ENCODE data around the gene PTH2. TPM values are rescaled to one million over a fixed set of nuclear protein-coding genes. Genes with fewer than 3 reads are reported as not detected.

Gene PTH2
- total RNA-seq, 1 experiment from 2014 or later = not detected

DNA sequence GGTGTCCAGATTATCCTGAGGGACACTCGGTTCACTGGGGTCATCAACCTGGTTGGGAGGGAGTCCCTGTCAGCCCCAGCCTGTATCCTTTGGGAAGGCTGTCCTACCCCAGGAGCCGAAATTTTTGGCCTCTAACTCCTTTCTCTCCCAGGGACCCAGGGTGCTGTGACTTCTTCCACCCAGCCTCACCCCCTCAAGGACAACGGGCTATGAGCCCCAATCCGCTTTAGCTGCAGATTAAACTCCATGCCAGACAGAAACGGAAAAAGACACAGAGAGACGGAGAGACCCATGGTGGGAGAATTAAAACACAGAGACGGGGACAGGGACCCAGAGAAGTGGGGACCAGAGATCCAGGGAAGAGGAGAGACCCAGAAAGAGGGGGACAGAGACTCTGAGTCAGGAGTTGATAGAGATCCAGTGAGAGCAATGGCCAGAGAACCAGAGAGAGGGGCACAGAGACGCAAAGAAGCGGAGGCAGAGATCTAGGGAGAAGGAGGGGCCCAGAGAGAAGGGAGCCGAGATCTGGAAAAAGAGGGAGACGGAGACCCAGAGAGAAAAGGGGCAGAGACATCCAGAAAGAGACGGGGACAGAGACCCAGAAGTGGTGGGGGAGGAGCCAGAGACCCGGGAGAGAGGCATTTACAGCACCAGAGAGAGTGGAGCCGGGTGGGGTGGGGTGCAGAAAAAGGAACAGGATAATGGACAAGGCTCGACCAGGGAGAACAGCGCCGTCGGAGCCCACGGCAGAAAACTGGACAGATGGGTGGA lies 17.4 kb upstream of the PTH2 start:
- CTCF ChIA-PET = no interaction called here
- intact Hi-C loops (cut with micrococcal nuclease; ENCODE audit: unreplicated experiment) = loop anchor here (10.0 kb wide), 1 partner anchor 176 kb away; no protein-coding TSS in a partner anchor
- Histone ChIP-seq H3K79me2 (ENCODE audit: low read depth) (no peaks in the 10 kb centered on the region), H4K20me1 (ENCODE audit: insufficient read depth) (no peaks in the 10 kb centered on the region), H3K36me3 (ENCODE audit: low read depth) (no peaks in the 10 kb centered on the region), H3K27ac (no peak overlapping the region), H3K9me3 (ENCODE audit: insufficient read depth, low read depth) (no peaks in the 10 kb centered on the region), H3K4me3 (no peak overlapping the region), H3K9me2 (ENCODE audit: insufficient read depth) (no peaks in the 10 kb centered on the region), H3F3A (ENCODE audit: insufficient read depth, low read depth) (peaks cover 30% of the 10 kb centered on the region), H3K4me1 (replicated peaks; ENCODE audit: insufficient read depth) (peaks cover 9% of the 10 kb centered on the region; the same call in 1 of the 2 replicates), H3K27me3 (ENCODE audit: insufficient read depth, low read depth) (peaks cover 43% of the 10 kb centered on the region), H2AFZ (no peak overlapping the region), H3K4me2 (no peak overlapping the region)
- POLR2A ChIA-PET (ENCODE audit: unreplicated experiment) = no interaction called here
- BruUV-seq (replicated peaks) = no TSS peak
- no peak for DNase-seq
- TF ChIP-seq EZH2 (IDR thresholded peaks at IDR 0.05; ENCODE audit: low read depth) = no peak
- TF ChIP-seq, protein P1, sequence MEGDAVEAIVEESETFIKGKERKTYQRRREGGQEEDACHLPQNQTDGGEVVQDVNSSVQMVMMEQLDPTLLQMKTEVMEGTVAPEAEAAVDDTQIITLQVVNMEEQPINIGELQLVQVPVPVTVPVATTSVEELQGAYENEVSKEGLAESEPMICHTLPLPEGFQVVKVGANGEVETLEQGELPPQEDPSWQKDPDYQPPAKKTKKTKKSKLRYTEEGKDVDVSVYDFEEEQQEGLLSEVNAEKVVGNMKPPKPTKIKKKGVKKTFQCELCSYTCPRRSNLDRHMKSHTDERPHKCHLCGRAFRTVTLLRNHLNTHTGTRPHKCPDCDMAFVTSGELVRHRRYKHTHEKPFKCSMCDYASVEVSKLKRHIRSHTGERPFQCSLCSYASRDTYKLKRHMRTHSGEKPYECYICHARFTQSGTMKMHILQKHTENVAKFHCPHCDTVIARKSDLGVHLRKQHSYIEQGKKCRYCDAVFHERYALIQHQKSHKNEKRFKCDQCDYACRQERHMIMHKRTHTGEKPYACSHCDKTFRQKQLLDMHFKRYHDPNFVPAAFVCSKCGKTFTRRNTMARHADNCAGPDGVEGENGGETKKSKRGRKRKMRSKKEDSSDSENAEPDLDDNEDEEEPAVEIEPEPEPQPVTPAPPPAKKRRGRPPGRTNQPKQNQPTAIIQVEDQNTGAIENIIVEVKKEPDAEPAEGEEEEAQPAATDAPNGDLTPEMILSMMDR (conservative IDR thresholded peaks at IDR 0.05) = no peak

DNA sequence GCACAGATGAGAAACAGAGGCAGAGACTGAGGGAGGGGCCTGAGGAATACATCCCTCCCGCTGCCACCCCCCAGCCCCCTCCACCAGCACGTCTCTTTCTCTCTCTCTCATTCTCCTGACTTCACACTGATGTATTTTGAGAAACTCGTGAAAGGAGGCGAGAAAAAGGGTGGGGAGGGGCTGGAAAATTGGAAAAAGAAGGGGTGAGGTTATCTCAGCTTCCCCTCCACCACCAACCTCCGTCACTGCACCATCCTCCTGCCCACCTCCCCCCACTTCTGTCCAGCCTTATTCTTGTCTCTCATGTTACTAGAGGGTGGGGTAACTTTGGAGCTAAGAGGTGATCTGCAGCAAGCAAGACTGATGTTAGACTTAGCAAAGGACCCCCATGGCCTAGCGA lies 16.6 kb upstream of the PTH2 start:
- H3K36me3 ChIP-seq (ENCODE audit: low read depth) = no peaks in the 10 kb centered on the region
- peaks cover 25% of the 10 kb centered on the region for H3F3A ChIP-seq (ENCODE audit: insufficient read depth, low read depth)
- DNase-seq = no peak
- H3K9me3 ChIP-seq (ENCODE audit: insufficient read depth, low read depth) = no peaks in the 10 kb centered on the region
- intact Hi-C loops (cut with micrococcal nuclease; ENCODE audit: unreplicated experiment) = loop anchor here (10.0 kb wide), 1 partner anchor 175 kb away; no protein-coding TSS in a partner anchor
- POLR2A ChIA-PET (ENCODE audit: unreplicated experiment) = no interaction called here
- no TSS peak for BruUV-seq (replicated peaks)
- no peak overlapping the region for H2AFZ ChIP-seq
- H3K9me2 ChIP-seq (ENCODE audit: insufficient read depth) = no peaks in the 10 kb centered on the region
- H3K27ac ChIP-seq = no peak overlapping the region
- H4K20me1 ChIP-seq (ENCODE audit: insufficient read depth) = no peaks in the 10 kb centered on the region
- peaks cover 9% of the 10 kb centered on the region; the same call in 1 of the 2 replicates for H3K4me1 ChIP-seq (replicated peaks; ENCODE audit: insufficient read depth)
- TF ChIP-seq, protein P1 (conservative IDR thresholded peaks at IDR 0.05) = no peak
- no peak for TF ChIP-seq EZH2 (IDR thresholded peaks at IDR 0.05; ENCODE audit: low read depth)
- no peaks in the 10 kb centered on the region for H3K79me2 ChIP-seq (ENCODE audit: low read depth)
- H3K4me2 ChIP-seq = no peak overlapping the region
- no peak overlapping the region for H3K4me3 ChIP-seq
- H3K27me3 ChIP-seq (ENCODE audit: insufficient read depth, low read depth) = peaks cover 43% of the 10 kb centered on the region
- CTCF ChIA-PET = no interaction called here

DNA sequence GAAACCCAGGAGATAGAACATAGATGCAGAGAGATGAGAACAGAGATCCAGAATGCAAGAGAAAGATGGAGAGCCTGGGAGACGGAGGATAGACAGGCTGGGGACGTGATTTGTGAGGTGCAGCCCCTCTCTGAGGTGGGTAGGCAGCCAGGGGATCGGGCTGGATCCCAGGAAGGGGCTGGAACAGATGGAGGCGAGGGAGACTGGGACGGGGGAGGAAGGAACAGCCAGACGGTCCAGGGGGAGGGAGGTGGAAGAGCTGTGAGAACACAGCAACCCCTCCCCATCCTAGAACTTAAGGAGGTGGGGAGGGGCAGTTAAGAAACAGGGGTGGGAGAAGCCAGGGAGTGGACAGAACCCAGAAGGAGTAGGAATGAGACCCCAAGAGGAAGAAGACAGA lies 15.0 kb upstream of the PTH2 start:
- no peaks in the 10 kb centered on the region for H3K9me2 ChIP-seq (ENCODE audit: insufficient read depth)
- H3F3A ChIP-seq (ENCODE audit: insufficient read depth, low read depth) = peaks cover 26% of the 10 kb centered on the region

More for the DNA sequence above, 15.0 kb upstream of the PTH2 start:
- no peaks in the 10 kb centered on the region for H3K79me2 ChIP-seq (ENCODE audit: low read depth)
- BruUV-seq (replicated peaks) = no TSS peak
- ChIA-PET CTCF (no interaction called here), POLR2A (ENCODE audit: unreplicated experiment) (no interaction called here)
- no peaks in the 10 kb centered on the region for H4K20me1 ChIP-seq (ENCODE audit: insufficient read depth)
- H3K4me1 ChIP-seq (replicated peaks; ENCODE audit: insufficient read depth) = 0 out of 2 replicates have a peak, but pooled peaks cover 3% of the 10 kb centered on the region
- no peaks in the 10 kb centered on the region for H3K36me3 ChIP-seq (ENCODE audit: low read depth)
- no peak overlapping the region for H3K27ac ChIP-seq
- no peak for DNase-seq
- no peaks in the 10 kb centered on the region for H3K9me3 ChIP-seq (ENCODE audit: insufficient read depth, low read depth)
- no peak overlapping the region for H2AFZ ChIP-seq
- intact Hi-C loops (cut with micrococcal nuclease; ENCODE audit: unreplicated experiment) = no loop called here
- H3K4me2 ChIP-seq = no peak overlapping the region
- no peak overlapping the region for H3K4me3 ChIP-seq
- H3K27me3 ChIP-seq (ENCODE audit: insufficient read depth, low read depth) = peaks cover 43% of the 10 kb centered on the region
- TF ChIP-seq EZH2 (IDR thresholded peaks at IDR 0.05; ENCODE audit: low read depth) = no peak
- TF ChIP-seq, protein P1 (conservative IDR thresholded peaks at IDR 0.05) = no peak
